Stimulated activated CD8-positive, alpha-beta memory T cell treated with anti-CD3 and anti-CD28 coated beads, Interleukin-7, amount 100 ng/mL, for 1 hour (primary cell): ENCODE measurements around the gene FGF12.

Experiments
- DNase-seq, 2 donors: peaks; one replicate each; pipeline ENCODE4 v3.0.0-alpha.2; 2020; ENCODE audit warnings: low read depth in 2 of 2

The FGF12 gene

DNA sequence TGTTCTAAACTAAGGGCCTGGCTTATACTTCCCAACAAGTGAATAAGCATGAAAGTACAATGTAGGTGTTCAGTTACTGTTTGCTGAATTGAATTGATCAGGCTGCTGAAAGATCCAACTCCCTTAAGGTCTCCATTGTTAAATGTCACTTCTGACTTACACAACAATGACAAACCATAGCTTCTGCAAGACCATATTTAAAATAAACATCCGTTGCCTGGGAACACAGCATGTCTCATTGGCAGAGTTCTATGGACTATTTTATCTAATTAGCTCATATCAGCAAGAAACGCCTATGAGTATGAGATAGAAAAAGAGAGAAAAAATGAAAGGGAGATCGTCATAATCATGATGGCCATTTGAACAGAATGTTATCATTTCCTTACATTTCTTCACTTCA lies 605.4 kb downstream of the FGF12 start:
- no peak for DNase-seq

DNA sequence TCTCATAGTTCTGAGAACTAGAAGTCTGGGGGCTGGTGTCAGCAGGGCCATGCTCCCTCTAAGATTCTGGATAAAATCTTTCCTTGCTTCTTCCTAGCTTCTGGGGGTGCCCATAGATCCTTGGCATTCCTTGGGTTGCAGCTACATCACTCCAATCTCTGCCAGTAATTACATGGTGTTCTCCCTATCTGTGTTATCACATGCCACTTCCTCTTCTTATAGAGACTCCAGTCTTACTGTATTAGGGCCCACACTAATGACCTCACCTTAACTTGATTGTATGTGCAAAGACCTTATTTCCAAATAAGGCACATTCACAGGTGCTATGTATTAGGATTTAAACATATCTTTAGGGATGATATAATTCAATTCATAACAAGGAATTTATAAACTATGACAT lies 618.5 kb downstream of the FGF12 start:
- DNase-seq: no peak

DNA sequence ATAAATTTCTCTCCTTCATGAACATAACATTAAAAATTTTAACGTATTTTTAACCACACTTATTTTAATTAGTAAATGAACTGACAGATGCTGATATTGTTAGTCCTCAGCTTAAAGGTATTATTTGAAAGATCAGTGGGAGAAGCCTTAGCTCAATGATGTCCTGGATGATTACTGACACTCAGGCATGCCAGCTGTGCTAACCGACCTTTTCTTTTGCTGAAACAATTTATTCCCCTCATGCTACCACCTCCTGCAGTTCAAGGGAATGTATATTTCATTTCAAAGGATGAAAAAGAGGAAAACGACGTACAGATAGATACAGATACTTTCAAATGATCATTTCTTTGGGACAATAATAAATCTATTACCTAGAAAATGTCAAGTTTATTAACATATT lies 620.8 kb downstream of the FGF12 start:
- no peak for DNase-seq

DNA sequence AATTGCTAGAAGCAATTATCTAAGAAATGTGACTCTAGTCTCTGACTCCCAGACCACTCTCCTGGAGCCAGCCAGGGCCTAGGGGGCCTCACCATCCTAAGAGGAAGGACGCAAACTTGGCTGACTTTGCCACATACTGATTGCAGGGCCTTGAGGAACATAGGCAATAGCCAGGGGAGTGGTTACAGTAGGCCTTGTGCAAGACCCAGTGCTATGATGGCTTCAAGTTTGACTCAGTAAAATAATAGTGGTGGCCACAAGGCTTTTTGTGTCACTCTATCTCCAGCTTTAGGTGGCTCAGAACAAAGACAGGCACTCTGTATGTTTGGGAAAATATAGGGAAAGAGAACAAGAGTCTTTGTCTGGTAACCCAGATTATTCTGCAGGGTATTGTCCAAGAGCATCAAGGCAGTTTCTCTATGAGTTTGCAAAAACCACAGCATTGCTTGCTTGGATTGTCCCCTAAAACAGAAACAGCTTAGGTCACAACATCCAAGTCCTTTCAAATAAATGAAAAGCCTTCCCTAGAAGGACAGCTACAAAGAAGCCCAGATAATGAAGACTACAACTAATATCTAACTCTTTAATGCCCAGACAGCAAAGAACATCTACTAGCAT lies 634.8 kb downstream of the FGF12 start:
- no peak for DNase-seq

DNA sequence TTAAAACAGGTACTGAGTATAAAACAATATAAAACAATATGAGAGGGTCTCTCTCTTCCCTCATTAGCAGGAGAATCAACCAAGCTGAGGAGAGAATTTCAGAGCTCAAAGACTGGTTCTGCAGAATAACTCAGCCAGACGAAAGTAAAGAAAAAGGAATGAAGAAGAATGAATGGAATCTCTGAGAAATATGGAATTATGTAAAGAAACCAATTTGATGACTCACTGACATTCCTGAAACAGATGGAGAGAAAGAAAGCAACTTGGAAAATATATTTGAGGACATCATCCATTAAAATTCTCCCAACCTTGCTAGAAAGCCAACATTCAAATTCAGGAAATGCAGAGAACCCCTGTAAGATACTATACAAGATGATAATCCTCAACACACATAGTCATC lies 635.5 kb downstream of the FGF12 start:
- DNase-seq: no peak

DNA sequence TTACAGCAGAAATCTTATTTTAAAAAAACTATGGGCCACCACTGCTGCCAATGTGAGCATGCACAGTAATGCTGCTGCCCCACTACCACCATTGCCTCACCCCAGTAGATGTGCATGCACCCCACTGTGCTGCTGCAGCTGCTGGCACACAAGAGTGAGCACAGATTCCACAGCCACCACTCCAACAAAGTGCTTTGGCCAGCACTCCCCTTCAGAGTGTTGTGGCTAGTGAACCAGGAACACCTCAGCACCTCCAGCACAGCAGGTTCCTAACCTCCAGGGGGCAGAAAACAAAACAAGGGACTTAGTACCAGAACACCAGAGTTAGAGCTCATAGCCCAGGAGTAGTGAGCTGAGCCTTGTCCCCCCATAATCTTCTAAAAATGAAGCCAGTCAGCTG lies 636.8 kb downstream of the FGF12 start:
- no peak for DNase-seq
